ENCODE measurements around the gene KCNJ2. TPM values are rescaled to one million over a fixed set of nuclear protein-coding genes. Genes with fewer than 3 reads are reported as not detected.

Gene KCNJ2
- polyA plus RNA-seq, 1 donor (not counting 4 experiments of a cell fraction or from before 2014, with no cell fraction given), result 0.12 TPM

GRCh38 chr17:70184770-70185169 lies 15.4 kb downstream of the KCNJ2 start:
- FAIRE-seq, result peak; percentile 88
- DNase-seq (ENCODE audit: low read depth, low spot score), result no peak
- dilution Hi-C loops (cut with MboI; ENCODE audit: extremely low pct_ligation_motif_present, low sequenced_read_pairs), result no loop called here
- peak overlapping the region in 1 of 3 experiments; percentile 24 for H3K4me3 ChIP-seq (ENCODE audit: control insufficient read depth in 2 of 3, extremely low read depth in 1 of 3, insufficient read depth in 2 of 3, low read depth in 1 of 3, low read length in 3 of 3)
- peaks cover 21% of the 10 kb centered on the region for H3K4me1 ChIP-seq (ENCODE audit: control insufficient read depth, extremely low read depth, insufficient read depth, low read length)
- H4K20me1 ChIP-seq (ENCODE audit: control insufficient read depth, extremely low read depth, insufficient read depth, low read length), result no peaks in the 10 kb centered on the region
- H2AFZ ChIP-seq (ENCODE audit: control insufficient read depth, low read length), result peak overlapping the region; percentile 11
- H3K27me3 ChIP-seq (ENCODE audit: control insufficient read depth, extremely low read depth, insufficient read depth, low read length), result no peaks in the 10 kb centered on the region
- no peak for TF ChIP-seq CTCF (optimal IDR thresholded peaks at IDR 0.05 in 1 of 3, IDR thresholded peaks at IDR 0.05 in 1 of 3, conservative IDR thresholded peaks at IDR 0.05 in 1 of 3; ENCODE audit: extremely low read depth in 1 of 3, insufficient read depth in 2 of 3, low read length in 3 of 3)
- TF ChIP-seq EZH2 (IDR thresholded peaks at IDR 0.05; ENCODE audit: low read length), result no peak
- no peak overlapping the region for H3K9ac ChIP-seq (ENCODE audit: control insufficient read depth, extremely low read depth, insufficient read depth, low read length)
- no peaks in the 10 kb centered on the region for H3K79me2 ChIP-seq (ENCODE audit: control insufficient read depth, insufficient read depth, low read length)
- no peak overlapping the region for H3K27ac ChIP-seq (ENCODE audit: control insufficient read depth, insufficient read depth, low read length)
- no peaks in the 10 kb centered on the region for H3K9me1 ChIP-seq (ENCODE audit: control insufficient read depth, extremely low read depth, insufficient read depth, low read length)
- peak overlapping the region; percentile 58 for H3K4me2 ChIP-seq (ENCODE audit: control insufficient read depth, extremely low read depth, insufficient read depth, low read depth, low read length)
- no peaks in the 10 kb centered on the region for H3K36me3 ChIP-seq (ENCODE audit: control insufficient read depth in 2 of 2, extremely low read depth in 1 of 2, insufficient read depth in 2 of 2, low read length in 2 of 2)
- H3K9me3 ChIP-seq (ENCODE audit: control insufficient read depth, low read depth, low read length), result no peaks in the 10 kb centered on the region

- DNase-seq (ENCODE audit: low read depth, low spot score) (no peak), FAIRE-seq (no peak)
- no peaks in the 10 kb centered on the region for H3K36me3 ChIP-seq (ENCODE audit: control insufficient read depth in 2 of 2, extremely low read depth in 1 of 2, insufficient read depth in 2 of 2, low read length in 2 of 2)
- H3K27ac ChIP-seq (ENCODE audit: control insufficient read depth, insufficient read depth, low read length), result no peak overlapping the region
- dilution Hi-C loops (cut with MboI; ENCODE audit: extremely low pct_ligation_motif_present, low sequenced_read_pairs), result no loop called here
- H3K4me1 ChIP-seq (ENCODE audit: control insufficient read depth, extremely low read depth, insufficient read depth, low read length), result peaks cover 21% of the 10 kb centered on the region
- no peak overlapping the region for H3K4me3 ChIP-seq (ENCODE audit: control insufficient read depth in 2 of 3, extremely low read depth in 1 of 3, insufficient read depth in 2 of 3, low read depth in 1 of 3, low read length in 3 of 3)
- no peaks in the 10 kb centered on the region for H4K20me1 ChIP-seq (ENCODE audit: control insufficient read depth, extremely low read depth, insufficient read depth, low read length)
- peak overlapping the region; percentile 58 for H3K4me2 ChIP-seq (ENCODE audit: control insufficient read depth, extremely low read depth, insufficient read depth, low read depth, low read length)
- H3K27me3 ChIP-seq (ENCODE audit: control insufficient read depth, extremely low read depth, insufficient read depth, low read length), result no peaks in the 10 kb centered on the region
- no peak overlapping the region for H3K9ac ChIP-seq (ENCODE audit: control insufficient read depth, extremely low read depth, insufficient read depth, low read length)
- H2AFZ ChIP-seq (ENCODE audit: control insufficient read depth, low read length), result no peak overlapping the region
- no peak for TF ChIP-seq EZH2 (IDR thresholded peaks at IDR 0.05; ENCODE audit: low read length)
- TF ChIP-seq CTCF (optimal IDR thresholded peaks at IDR 0.05 in 1 of 3, IDR thresholded peaks at IDR 0.05 in 1 of 3, conservative IDR thresholded peaks at IDR 0.05 in 1 of 3; ENCODE audit: extremely low read depth in 1 of 3, insufficient read depth in 2 of 3, low read length in 3 of 3), result no peak
- H3K9me1 ChIP-seq (ENCODE audit: control insufficient read depth, extremely low read depth, insufficient read depth, low read length), result no peaks in the 10 kb centered on the region
- no peaks in the 10 kb centered on the region for H3K9me3 ChIP-seq (ENCODE audit: control insufficient read depth, low read depth, low read length)
- H3K79me2 ChIP-seq (ENCODE audit: control insufficient read depth, insufficient read depth, low read length), result no peaks in the 10 kb centered on the region
Observed at GRCh38 chr17:70185285-70185684, 16.0 kb downstream of the KCNJ2 start.
